IMR-90 (cell line): ENCODE measurements around the gene CPNE4. TPM values are rescaled to one million over a fixed set of nuclear protein-coding genes. Genes with fewer than 3 reads are reported as not detected.
A peak's percentile ranks its signal among the peaks of the same experiment; 100 is the strongest.

Experiments used
- ATAC-seq: fragments of 200-7000 bp; cut with Tn5 transposase; 2 replicates; pipeline ENCODE4 v1.9.1; 2020; ENCODE audit warnings: low read depth, mild to moderate bottlenecking, moderate library complexity
- BruUV-seq: library from RNA; stranded (reverse); fragments of 400-500 nt; replicated peaks from 2 replicates; lab custom pipeline; 2021; lab: Mats Ljungman, UMichigan
- CTCF ChIA-PET: fragments of 300-600 bp; formaldehyde crosslinking; extraction: SDS; loops from one replicate; lab custom pipeline; 2021; ENCODE audit warnings: antibody characterized with exemption; lab: Yijun Ruan, JAX
- POLR2A ChIA-PET: fragments of 300-600 bp; sonication (Branson Sonifier 250); formaldehyde crosslinking; loops from one replicate; lab custom pipeline; 2022; ENCODE audit warnings: antibody characterized with exemption; ENCODE audit not compliant: unreplicated experiment; lab: Charles Lee
- DNase-seq: peaks from one replicate; pipeline ENCODE4 v3.0.0; 2013
- H2AFZ ChIP-seq: replicated peaks from 2 replicates; pipeline ENCODE3; 2013; ENCODE audit warnings: low read length, mild to moderate bottlenecking; ENCODE audit not compliant: poor library complexity
- H2AK5ac ChIP-seq: 2 replicates; pipeline ENCODE4 v1.6.1; 2013; ENCODE audit warnings: low read depth, low read length, inconsistent platforms
- H2AK9ac ChIP-seq: replicated peaks from 2 replicates; pipeline ENCODE3; 2013; ENCODE audit warnings: mild to moderate bottlenecking, low read depth, low read length, moderate library complexity; ENCODE audit not compliant: poor library complexity
- H2BK120ac ChIP-seq: 2 replicates; pipeline ENCODE4 v1.6.1; 2013; ENCODE audit warnings: low read depth, low read length, inconsistent platforms
- H2BK15ac ChIP-seq: 3 replicates; pipeline ENCODE4 v1.6.1; 2013; ENCODE audit warnings: low read depth, low read length, inconsistent platforms
- H2BK20ac ChIP-seq: 2 replicates; pipeline ENCODE4 v1.6.1; 2013; ENCODE audit warnings: low read depth, mild to moderate bottlenecking, inconsistent platforms, low read length, moderate library complexity
- H2BK5ac ChIP-seq: 2 replicates; pipeline ENCODE4 v1.6.1; 2013; ENCODE audit warnings: mild to moderate bottlenecking, low read depth, low read length, inconsistent platforms; ENCODE audit not compliant: poor library complexity, severe bottlenecking
- H3K14ac ChIP-seq: replicated peaks from 2 replicates; pipeline ENCODE4 v1.6.1; 2013; ENCODE audit warnings: low read depth, low read length, inconsistent platforms
- H3K18ac ChIP-seq: 2 replicates; pipeline ENCODE4 v1.6.1; 2013; ENCODE audit warnings: low read depth, low read length, control low read depth
- H3K23ac ChIP-seq: 2 replicates; pipeline ENCODE4 v1.6.1; 2013; ENCODE audit warnings: low read depth, low read length, inconsistent platforms
- H3K27ac ChIP-seq: 2 replicates; pipeline ENCODE4 v1.5.1; 2013; ENCODE audit warnings: mild to moderate bottlenecking, control low read depth, low read length; ENCODE audit not compliant: insufficient read depth
- H3K27me3 ChIP-seq: 2 replicates; pipeline ENCODE4 v1.6.1; 2013; ENCODE audit warnings: low read length; ENCODE audit not compliant: control insufficient read depth, insufficient read depth
- H3K36me3 ChIP-seq: 2 replicates; pipeline ENCODE4 v1.6.1; 2013; ENCODE audit warnings: low read length, mixed read lengths; ENCODE audit not compliant: control insufficient read depth, insufficient read depth
- H3K4ac ChIP-seq: 2 replicates; pipeline ENCODE4 v1.6.1; 2013; ENCODE audit warnings: low read depth, low read length, inconsistent platforms
- H3K4me1 ChIP-seq: 2 replicates; pipeline ENCODE4 v1.6.1; 2013; ENCODE audit warnings: low read length, mixed read lengths; ENCODE audit not compliant: control insufficient read depth, insufficient read depth
- H3K4me2 ChIP-seq: 2 replicates; pipeline ENCODE4 v1.6.1; 2013; ENCODE audit warnings: low read depth, mild to moderate bottlenecking, control low read depth, low read length, moderate library complexity
- H3K4me3 ChIP-seq: 2 replicates; pipeline ENCODE4 v1.5.1; 2013; ENCODE audit warnings: low read depth, mild to moderate bottlenecking, control low read depth, low read length, moderate library complexity; ENCODE audit not compliant: insufficient read depth
- H3K56ac ChIP-seq: 2 replicates; pipeline ENCODE4 v1.6.1; 2013; ENCODE audit warnings: low read length, inconsistent platforms; ENCODE audit not compliant: insufficient read depth; ENCODE audit errors: extremely low read depth
- H3K79me1 ChIP-seq, 2 experiments: 2 replicates each; pipeline ENCODE4 v1.6.1; 2013; ENCODE audit warnings: low read length in 2 of 2, inconsistent platforms in 1 of 2, low read depth in 1 of 2
- H3K9ac ChIP-seq: 2 replicates; pipeline ENCODE4 v1.6.1; 2013; ENCODE audit warnings: low read depth, low read length, control low read depth
- H3K9me1 ChIP-seq: 2 replicates; pipeline ENCODE4 v1.6.1; 2013; ENCODE audit warnings: low read length, inconsistent platforms; ENCODE audit not compliant: insufficient read depth
- H3K9me3 ChIP-seq: 2 replicates; pipeline ENCODE4 v1.6.1; 2013; ENCODE audit warnings: low read length; ENCODE audit not compliant: control insufficient read depth, insufficient read depth
- H4K20me1 ChIP-seq: 2 replicates; pipeline ENCODE4 v1.6.1; 2013; ENCODE audit warnings: low read length, inconsistent platforms; ENCODE audit not compliant: insufficient read depth
- H4K5ac ChIP-seq: 2 replicates; pipeline ENCODE4 v1.6.1; 2013; ENCODE audit warnings: mild to moderate bottlenecking, low read depth, low read length, control low read depth
- H4K8ac ChIP-seq, 2 experiments: 2 replicates each; pipeline ENCODE4 v1.6.1; 2013; ENCODE audit warnings: low read depth in 2 of 2, low read length in 2 of 2, control low read depth in 1 of 2, inconsistent platforms in 1 of 2
- H4K91ac ChIP-seq: 2 replicates; pipeline ENCODE4 v1.6.1; 2013; ENCODE audit warnings: low read depth, low read length, inconsistent platforms; ENCODE audit not compliant: insufficient read depth
- BHLHE40 ChIP-seq: fragments of 150-350 bp; IDR thresholded peaks from 2 replicates; pipeline ENCODE4 v1.6.1; 2016; ENCODE audit warnings: mild to moderate bottlenecking, low read depth, low read length
- CHD1 ChIP-seq: IDR thresholded peaks from 2 replicates; pipeline ENCODE4 v1.6.1; 2012; ENCODE audit warnings: low read depth, low read length, improper control_type of control experiment
- CTCF ChIP-seq: conservative IDR thresholded peaks from 2 replicates; pipeline ENCODE4 v1.5.1; 2012; ENCODE audit warnings: mild to moderate bottlenecking, low read depth, low read length, improper control_type of control experiment
- FOS ChIP-seq: fragments of 150-350 bp; IDR thresholded peaks from 2 replicates; pipeline ENCODE4 v1.6.1; 2016; ENCODE audit warnings: low read depth, low read length
- MAFK ChIP-seq: IDR thresholded peaks from 2 replicates; pipeline ENCODE4 v1.6.1; 2012; ENCODE audit warnings: low read depth, low read length, improper control_type of control experiment
- MAZ ChIP-seq: IDR thresholded peaks from 2 replicates; pipeline ENCODE4 v1.6.1; 2012; ENCODE audit warnings: low read depth, mild to moderate bottlenecking, low read length, improper control_type of control experiment, moderate library complexity, borderline replicate concordance
- MXI1 ChIP-seq: IDR thresholded peaks from 2 replicates; pipeline ENCODE4 v1.6.1; 2012; ENCODE audit warnings: low read depth, mild to moderate bottlenecking, low read length, moderate library complexity, borderline replicate concordance
- NFE2L2 ChIP-seq: fragments of 150-350 bp; IDR thresholded peaks from 2 replicates; pipeline ENCODE4 v1.6.1; 2016; ENCODE audit warnings: low read depth, mild to moderate bottlenecking, low read length
- POLR2A ChIP-seq: IDR thresholded peaks from 2 replicates; pipeline ENCODE4 v1.6.1; 2012; ENCODE audit warnings: mild to moderate bottlenecking, low read depth, low read length
- RAD21 ChIP-seq: IDR thresholded peaks from 2 replicates; pipeline ENCODE4 v1.6.1; 2012; ENCODE audit warnings: low read length, improper control_type of control experiment
- RCOR1 ChIP-seq: IDR thresholded peaks from 2 replicates; pipeline ENCODE4 v1.6.1; 2012; ENCODE audit warnings: mild to moderate bottlenecking, low read length, improper control_type of control experiment; ENCODE audit not compliant: insufficient replicate concordance
- RFX5 ChIP-seq: IDR thresholded peaks from 2 replicates; pipeline ENCODE4 v1.8.0; 2012; ENCODE audit warnings: low read depth, mild to moderate bottlenecking, low read length, moderate library complexity
- SMC3 ChIP-seq: fragments of 150-350 bp; IDR thresholded peaks from 2 replicates; pipeline ENCODE4 v1.6.1; 2016; ENCODE audit warnings: low read depth, mild to moderate bottlenecking, antibody characterized with exemption, low read length, moderate library complexity
- USF2 ChIP-seq: fragments of 150-350 bp; IDR thresholded peaks from 2 replicates; pipeline ENCODE4 v1.6.1; 2017; ENCODE audit warnings: mild to moderate bottlenecking, antibody characterized with exemption, low read length, low read depth
- WGBS, 2 experiments: methylation state at CpG; one replicate each; pipeline versions ENCODE4 v1.1.5 to v1.1.7; 2013; ENCODE audit warnings: missing lambda C conversion rate in 2 of 2; ENCODE audit not compliant: insufficient read length in 1 of 2; ENCODE audit errors: extremely low coverage in 2 of 2; 5-methylcytosine and 5-hydroxymethylcytosine counted together
- dilution Hi-C: fragments of 300-500 bp; cut with HindIII; formaldehyde crosslinking; loops from one replicate; pipeline ENCODE4 v1.14.3; 2018; ENCODE audit warnings: low sequenced_read_pairs; ENCODE audit not compliant: unreplicated experiment
- in situ Hi-C: fragments of 300-500 bp; cut with MboI; formaldehyde crosslinking; loops from 3 replicates; pipeline ENCODE4 v1.14.3; 2019; ENCODE audit warnings: low sequenced_read_pairs, inconsistent platforms, mixed read lengths
- intact Hi-C: fragments of 100-400 bp; cut with micrococcal nuclease; formaldehyde crosslinking; loops from 2 replicates; pipeline ENCODE4 v1.10.0; 2022
- polyA plus RNA-seq, 3 experiments: library from polyadenylated mRNA; depleted of rRNA; stranded (reverse); fragments of >200 nt; gene quantifications; 2 replicates each; pipeline ENCODE4 v1.2.3, GENCODE V29; 2012; ENCODE audit warnings: low replicate concordance in 1 of 3
- total RNA-seq: library from RNA; depleted of rRNA; stranded (reverse); fragments of >200 nt; gene quantifications from 2 replicates; pipeline ENCODE4 v1.2.3, GENCODE V29; 2012

CPNE4 gene
- total and polyA plus RNA-seq, 2 of the 4 experiments (the other 2 are of a cell fraction): not detected

- H2BK5ac ChIP-seq: no peak overlapping the region
- H2BK20ac ChIP-seq: no peak overlapping the region
- ATAC-seq: peak; percentile 32; the same call in 1 of the 2 replicates
- no peak overlapping the region for H3K4me3 ChIP-seq
- H3K79me1 ChIP-seq: no peaks in the 10 kb centered on the region
- TF ChIP-seq MAZ: no peak
- TF ChIP-seq MXI1: no peak
- no peak for TF ChIP-seq RAD21
- TF ChIP-seq CHD1: no peak
- TF ChIP-seq FOS: no peak
- TF ChIP-seq POLR2A: no peak
- TF ChIP-seq SMC3: no peak
- TF ChIP-seq USF2: no peak
- no peak for TF ChIP-seq NFE2L2
- no peak for TF ChIP-seq BHLHE40
- TF ChIP-seq MAFK: no peak
- TF ChIP-seq RFX5: no peak
- TF ChIP-seq RCOR1: no peak
- no peak for TF ChIP-seq CTCF
- no peaks in the 10 kb centered on the region for H3K9me1 ChIP-seq
- no peaks in the 10 kb centered on the region for H3K36me3 ChIP-seq
- intact Hi-C loops (no loop called here), in situ Hi-C loops (no loop called here), dilution Hi-C loops (no loop called here)
- no peak overlapping the region for H3K18ac ChIP-seq
- H4K8ac ChIP-seq: no peak overlapping the region
- no peak overlapping the region for H3K4me2 ChIP-seq
- no peak overlapping the region for H2AK9ac ChIP-seq
- no CpG with 5 or more reads among the region's 1 CpG for WGBS, 2 experiments
- H3K56ac ChIP-seq: no peak overlapping the region
- no peak overlapping the region for H4K5ac ChIP-seq
- H3K23ac ChIP-seq: no peak overlapping the region
- ChIA-PET POLR2A (no interaction called here), CTCF (no interaction called here)
- H4K91ac ChIP-seq: no peak overlapping the region
- H3K9me3 ChIP-seq: no peaks in the 10 kb centered on the region
- no peak overlapping the region for H2AK5ac ChIP-seq
- H3K4me1 ChIP-seq: no peaks in the 10 kb centered on the region
- BruUV-seq: no TSS peak
- no peak overlapping the region for H2AFZ ChIP-seq
- no peak for DNase-seq
- H3K14ac ChIP-seq: no peak overlapping the region
- no peak overlapping the region for H3K27ac ChIP-seq
- H2BK120ac ChIP-seq: no peak overlapping the region
- no peaks in the 10 kb centered on the region for H3K27me3 ChIP-seq
- H3K9ac ChIP-seq: no peak overlapping the region
- H3K4ac ChIP-seq: no peak overlapping the region
- no peaks in the 10 kb centered on the region for H4K20me1 ChIP-seq
- no peak overlapping the region for H2BK15ac ChIP-seq
These were observed 109.2 kb downstream of the CPNE4 start for GRCh38 chr3:131925571-131925970.
